Adipose tissue (tissue), 3 donors: ENCODE data around the gene SETBP1. TPM values are rescaled to one million over a fixed set of nuclear protein-coding genes. Genes with fewer than 3 reads are reported as not detected.

Source experiments
- H3K27ac ChIP-seq: one replicate; pipeline ENCODE4 v1.5.1; 2013; ENCODE audit warnings: low read depth, low read length
- WGBS, 3 donors: extraction: QIAGEN DNeasy Blood & Tissue Kit; methylation state at CpG; one replicate each; pipeline ENCODE4 v1.1.7; 2013; 5-methylcytosine and 5-hydroxymethylcytosine counted together
- polyA plus RNA-seq, 3 donors: library from polyadenylated mRNA; stranded (reverse); fragments of 200-250 nt; gene quantifications; one replicate each; pipeline ENCODE4 v1.2.3, GENCODE V29; 2013
- donor health status: healthy with polysubstance abuse.
- donor health status: Bipolar disorder and iron deficiency.
- donor health status: healthy.

Gene SETBP1
- polyA plus RNA-seq, 3 donors: 2.3 to 5.6 (median 2.7) TPM

DNA sequence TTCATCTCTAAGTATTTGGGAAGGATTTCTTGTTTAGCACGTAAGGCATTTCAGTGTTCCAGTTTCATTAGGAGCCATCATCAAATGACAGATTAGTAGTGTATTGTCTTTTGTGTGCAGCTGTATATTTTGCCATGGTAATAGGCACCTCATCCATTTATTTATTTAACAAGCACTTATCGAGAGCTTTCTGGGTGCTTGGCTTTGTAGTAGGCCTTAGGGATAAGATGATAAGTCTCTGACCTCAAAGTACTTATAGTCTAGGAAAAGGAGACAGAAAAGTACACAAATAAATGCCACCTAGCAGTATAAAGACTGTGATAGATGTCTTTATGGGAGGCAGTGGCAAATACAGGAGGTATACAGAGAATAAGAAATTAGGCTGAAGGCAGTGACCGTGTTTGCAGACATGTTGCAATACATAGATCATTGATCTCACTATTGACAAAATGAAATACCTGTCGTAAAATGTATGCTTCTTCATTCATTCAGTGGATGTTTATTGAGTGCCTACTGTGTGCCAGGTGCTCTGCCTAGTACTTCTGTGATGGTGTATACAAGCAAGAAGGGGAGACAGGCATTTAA is 265.9 kb downstream of the SETBP1 start:
- WGBS, 3 donors: 68 to 96% (median 94%) methylated on average over 4 of the region's 4 CpGs
- no peak overlapping the region for H3K27ac ChIP-seq

DNA sequence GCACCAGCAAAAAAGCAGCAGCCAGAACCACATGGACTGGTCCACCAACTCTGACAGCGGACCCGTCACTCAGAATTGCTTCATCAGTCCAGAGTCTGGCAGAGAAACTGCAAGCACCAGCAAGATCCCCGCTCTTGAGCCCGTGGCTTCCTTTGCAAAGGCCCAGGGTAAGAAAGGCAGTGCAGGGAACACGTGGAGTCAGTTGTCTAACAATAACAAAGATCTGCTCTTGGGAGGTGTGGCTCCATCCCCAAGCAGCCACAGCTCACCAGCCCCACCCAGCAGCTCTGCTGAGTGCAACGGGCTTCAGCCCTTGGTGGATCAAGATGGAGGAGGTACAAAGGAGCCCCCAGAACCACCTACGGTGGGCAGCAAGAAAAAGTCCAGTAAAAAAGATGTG is 269.3 kb downstream of the SETBP1 start:
- no peak overlapping the region for H3K27ac ChIP-seq
- WGBS, 3 donors: 91 to 92% (median 91%) methylated on average over 7 of the region's 7 CpGs

DNA sequence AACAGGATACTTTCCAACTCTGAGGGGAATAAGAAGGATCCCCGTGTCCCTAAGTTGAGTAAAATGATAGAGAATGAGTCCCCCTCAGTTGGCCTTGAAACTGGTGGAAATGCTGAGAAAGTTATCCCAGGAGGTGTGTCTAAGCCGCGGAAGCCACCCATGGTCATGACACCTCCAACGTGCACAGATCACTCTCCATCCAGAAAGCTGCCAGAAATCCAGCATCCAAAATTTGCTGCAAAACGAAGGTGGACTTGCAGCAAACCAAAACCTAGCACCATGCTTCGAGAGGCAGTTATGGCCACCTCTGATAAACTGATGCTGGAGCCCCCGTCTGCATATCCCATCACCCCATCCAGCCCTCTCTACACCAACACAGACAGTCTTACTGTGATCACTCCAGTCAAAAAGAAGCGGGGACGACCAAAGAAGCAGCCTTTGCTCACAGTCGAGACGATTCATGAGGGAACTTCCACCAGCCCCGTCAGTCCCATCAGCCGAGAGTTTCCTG is 270.1 kb downstream of the SETBP1 start:
- H3K27ac ChIP-seq: no peak overlapping the region
- WGBS, 3 donors: 94 to 97% (median 95%) methylated on average over 13 of the region's 13 CpGs

DNA sequence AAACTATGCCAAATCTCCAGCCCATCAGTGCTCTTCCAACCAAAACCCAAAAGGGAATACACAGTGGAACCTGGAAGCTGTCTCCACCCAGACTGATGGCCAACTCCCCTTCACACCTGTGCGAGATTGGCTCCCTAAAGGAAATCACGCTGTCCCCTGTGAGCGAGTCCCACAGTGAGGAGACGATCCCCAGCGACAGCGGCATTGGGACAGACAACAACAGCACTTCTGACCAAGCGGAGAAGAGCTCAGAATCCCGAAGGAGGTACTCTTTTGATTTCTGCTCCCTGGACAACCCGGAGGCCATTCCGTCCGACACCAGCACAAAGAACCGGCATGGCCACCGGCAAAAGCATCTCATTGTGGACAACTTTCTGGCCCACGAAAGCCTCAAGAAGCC is 271.1 kb downstream of the SETBP1 start:
- WGBS, 3 donors: 96 to 100% (median 97%) methylated on average over 14 of the region's 14 CpGs
- no peak overlapping the region for H3K27ac ChIP-seq

DNA sequence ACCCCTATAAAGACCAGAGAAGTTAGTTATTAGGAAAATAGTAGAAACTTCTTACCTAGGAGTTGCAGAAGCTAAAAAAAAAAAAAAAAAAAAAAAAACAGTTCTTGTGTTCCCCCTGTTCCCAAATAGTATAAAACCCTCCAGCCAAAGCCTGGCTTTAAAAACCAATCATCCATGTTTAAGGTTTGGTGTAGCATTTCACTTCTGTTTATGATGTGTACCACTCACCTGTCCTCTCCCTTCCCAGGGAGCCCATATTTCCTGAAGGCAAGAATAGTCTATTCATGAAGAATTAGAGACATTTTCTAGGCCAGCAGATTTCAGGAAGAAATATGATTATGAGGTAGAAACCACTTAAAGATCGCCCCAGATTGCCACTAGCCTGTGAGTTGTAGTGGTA is 273.6 kb downstream of the SETBP1 start:
- no peak overlapping the region for H3K27ac ChIP-seq
- WGBS, 3 donors: 0 to 97% (median 2%) methylated on average over 1 of the region's 1 CpG

DNA sequence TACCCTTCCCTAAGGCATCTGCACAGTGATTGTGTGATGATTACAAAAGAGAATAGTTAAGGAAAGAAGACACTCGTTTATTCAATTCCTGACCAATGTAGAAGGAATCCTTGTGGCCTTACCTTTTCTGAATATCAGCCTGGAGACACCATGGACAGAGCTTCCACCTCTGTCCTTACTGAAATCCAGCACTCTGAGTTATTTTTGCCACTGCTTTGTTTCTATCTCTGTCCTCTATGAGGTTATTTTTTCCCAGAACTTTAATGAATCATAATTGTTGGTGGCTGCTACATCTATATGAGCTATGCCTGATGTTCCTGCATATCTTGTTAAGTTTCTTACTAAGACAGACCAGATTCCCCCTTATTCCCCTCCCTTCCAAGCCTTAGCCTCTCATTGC is 275.1 kb downstream of the SETBP1 start:
- H3K27ac ChIP-seq: no peak overlapping the region
- WGBS, 3 donors: 71 to 83% (median 72%) methylated on average over 1 of the region's 1 CpG

DNA sequence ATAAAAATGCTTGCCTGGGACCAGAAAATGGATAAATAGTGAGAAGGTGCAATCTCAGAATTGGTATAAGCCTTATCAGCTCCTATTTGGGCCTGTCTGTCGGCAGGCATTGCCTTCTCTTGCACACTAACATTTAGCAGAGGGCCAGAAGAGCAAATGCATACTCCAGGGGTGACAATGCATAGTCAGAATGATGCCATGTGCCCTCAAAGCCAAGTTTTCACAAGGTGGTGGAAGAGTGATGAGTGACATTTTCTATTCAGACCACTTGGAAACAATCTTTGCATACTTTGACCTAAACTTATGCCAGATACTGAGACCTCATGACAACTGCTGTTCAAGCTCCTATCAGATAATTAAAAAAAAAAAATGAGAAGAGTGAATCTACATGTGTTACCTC is 276.3 kb downstream of the SETBP1 start:
- no peak overlapping the region for H3K27ac ChIP-seq
- WGBS, 3 donors: 94 to 100% (median 97%) methylated on average over 1 of the region's 1 CpG

DNA sequence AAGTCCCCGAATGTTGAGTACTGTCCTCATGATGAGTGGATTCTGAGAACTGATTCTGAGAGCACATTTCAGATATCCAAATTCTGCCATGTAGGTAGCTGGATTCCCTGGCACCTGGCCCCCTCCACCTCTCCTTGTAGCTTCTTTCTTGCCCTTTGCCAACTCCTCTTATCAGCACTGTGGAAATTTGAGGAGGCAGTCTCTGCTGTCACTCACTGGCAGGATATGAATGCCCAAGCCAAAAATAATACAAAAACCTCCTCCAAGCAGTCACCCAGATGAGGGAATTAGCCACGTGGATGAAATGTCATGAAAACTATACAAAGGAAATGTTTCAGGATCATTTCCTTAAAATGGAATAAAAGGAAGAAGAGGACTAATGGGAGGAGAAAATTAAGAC is 276.8 kb downstream of the SETBP1 start:
- 67 to 75% (median 74%) methylated on average over 2 of the region's 2 CpGs for WGBS, 3 donors
- H3K27ac ChIP-seq: no peak overlapping the region

DNA sequence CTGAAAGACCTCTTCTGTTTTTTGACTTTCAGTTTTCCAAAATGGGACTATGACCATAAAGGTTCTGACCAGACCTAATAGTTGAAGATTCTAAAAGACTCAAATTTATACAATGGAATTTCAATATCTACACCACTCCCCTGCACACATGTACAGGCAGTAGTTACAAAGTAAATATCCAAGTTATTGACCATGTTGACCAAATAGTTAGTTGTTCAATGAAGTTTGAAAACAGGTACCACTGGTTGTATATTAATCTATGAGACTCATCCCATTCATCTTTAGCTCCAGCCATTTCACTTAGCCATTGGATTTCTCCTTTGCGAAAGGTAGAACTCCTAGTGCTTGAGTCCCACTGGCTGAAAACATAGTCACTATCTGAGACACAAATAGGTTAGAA is 277.4 kb downstream of the SETBP1 start:
- no peak overlapping the region for H3K27ac ChIP-seq
- WGBS, 3 donors: 95 to 100% (median 98%) methylated on average over 1 of the region's 1 CpG

DNA sequence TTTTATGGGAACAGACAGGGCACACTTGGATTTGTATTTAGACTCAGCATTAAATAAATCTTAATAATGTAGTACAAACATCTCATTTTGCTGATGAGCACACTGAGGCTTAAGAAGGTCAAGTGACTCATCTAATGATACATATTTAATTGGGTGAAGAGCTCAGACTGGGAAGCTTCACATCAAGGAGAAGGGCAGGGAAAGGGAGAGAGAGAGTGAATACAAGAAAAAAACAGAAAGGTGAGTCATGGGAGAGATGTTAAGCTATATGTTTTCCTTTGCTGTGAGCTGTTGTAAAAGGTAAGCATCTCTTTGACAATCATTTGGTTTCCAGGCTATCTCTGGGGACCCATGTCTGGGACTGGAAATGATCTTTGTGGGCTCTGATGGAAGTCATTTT is 277.8 kb downstream of the SETBP1 start:
- H3K27ac ChIP-seq: no peak overlapping the region

DNA sequence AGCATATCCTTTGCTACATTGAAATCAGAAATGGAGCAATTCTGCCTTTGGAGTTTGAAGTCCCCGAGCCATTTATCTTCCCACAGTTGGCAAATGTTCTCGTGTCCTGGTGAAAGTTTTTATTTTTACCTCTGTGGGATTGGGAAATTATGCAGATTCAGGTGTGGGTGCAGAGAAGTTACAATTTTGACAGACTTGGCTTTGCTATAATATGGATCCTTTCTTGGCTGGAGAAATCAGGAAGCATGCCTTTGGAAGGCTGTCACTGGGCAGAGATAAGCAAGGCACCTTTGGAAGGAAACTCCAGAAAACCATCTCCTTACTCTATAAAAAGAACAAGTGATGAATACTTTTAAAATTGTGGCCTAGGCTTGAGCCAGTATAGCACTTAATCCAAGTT is 278.3 kb downstream of the SETBP1 start:
- no peak overlapping the region for H3K27ac ChIP-seq
- WGBS, 3 donors: 47 to 60% (median 60%) methylated on average over 2 of the region's 2 CpGs

DNA sequence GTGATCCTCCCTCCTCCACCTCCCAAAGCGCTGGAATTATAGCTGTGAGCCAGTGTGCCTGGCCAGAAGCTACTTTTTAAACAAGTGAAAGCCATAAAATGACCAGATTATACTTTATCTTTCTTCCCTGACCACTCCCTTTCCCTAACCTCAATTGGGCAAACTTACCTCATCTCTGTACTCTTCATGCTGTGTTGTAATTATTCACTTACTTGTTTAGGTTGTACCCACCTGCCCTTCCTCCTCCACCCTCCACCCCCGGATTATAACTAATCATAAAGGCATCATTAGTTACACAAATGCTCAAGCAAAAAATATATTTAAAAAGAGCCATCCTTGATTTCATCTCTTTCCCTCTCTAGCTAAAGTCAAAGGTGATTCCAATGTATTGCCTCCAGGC is 279.9 kb downstream of the SETBP1 start:
- 78 to 87% (median 83%) methylated on average over 2 of the region's 2 CpGs for WGBS, 3 donors
- H3K27ac ChIP-seq: no peak overlapping the region

DNA sequence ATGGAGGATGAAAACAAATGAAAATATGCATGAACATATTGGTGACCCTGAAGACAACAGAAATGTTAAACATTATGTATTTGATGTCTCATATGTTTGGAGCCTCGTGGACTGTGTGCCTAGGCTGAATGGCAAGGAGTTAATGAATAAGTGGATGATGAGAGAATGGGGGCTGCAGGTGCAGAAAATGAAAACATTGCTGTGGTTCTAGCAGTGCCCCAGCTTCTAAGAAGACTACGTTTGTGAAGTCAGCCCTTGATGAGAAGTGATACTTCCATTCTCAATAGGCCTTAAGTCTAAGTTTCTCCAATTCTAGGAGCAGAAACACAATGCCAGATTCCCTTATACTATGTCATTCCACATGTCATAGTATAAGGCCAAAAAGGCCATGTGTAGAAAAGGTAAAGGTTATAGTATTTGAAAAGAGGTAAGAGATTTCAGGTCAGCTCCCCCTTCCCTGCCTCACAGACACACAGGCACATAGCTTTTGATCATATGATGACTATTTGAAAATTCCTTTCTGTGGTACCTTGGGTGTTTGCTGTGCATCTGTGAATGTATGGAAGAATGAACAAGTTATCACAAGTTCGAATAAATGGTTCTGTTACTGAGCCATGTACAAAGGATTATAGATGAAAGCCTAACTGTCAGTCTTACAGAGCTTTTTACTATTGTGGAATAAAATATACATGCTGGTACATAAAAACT is 280.8 kb downstream of the SETBP1 start:
- 88 to 92% (median 91%) methylated on average over 3 of the region's 3 CpGs for WGBS, 3 donors
- no peak overlapping the region for H3K27ac ChIP-seq

DNA sequence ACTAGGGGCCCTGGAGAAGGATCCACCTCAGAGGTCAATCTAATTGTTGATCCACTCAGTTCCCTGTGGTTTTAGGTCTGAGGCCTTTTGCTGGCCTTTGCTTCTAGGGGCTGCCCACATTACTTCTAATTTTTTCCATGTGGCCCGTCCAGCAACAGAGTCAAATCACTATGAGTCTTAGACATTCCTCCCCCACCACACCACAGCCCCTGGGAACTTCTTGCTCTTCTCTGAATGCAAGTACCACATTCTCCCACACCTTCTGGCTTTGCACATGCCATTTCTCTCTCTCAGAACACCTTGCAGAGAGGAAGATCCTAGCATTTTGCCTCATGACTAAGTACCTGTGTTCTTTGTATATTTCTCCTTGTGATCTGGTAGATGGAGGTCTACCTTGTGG is 286.9 kb downstream of the SETBP1 start:
- H3K27ac ChIP-seq: no peak overlapping the region
- 88 to 100% (median 100%) methylated on average over 1 of the region's 1 CpG for WGBS, 3 donors

DNA sequence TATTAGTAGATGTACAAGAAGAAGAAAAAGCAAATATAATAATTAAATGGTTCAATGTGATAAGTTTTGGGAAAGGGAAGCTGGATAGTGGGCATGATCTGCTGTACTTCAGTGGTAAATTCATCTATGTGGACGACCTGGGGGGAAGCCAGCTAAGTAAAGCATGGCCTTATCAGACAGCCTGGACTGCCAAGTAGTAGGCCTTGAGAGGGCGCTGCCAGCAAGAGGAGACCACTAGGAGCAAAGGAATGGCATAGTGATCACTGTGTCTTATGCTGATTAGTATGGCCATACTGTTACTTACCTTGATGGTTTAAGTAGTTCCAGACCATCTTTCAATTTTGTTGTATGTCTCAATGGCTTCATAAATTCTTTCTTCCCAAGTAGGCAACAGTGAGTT is 287.6 kb downstream of the SETBP1 start:
- 27 to 89% (median 87%) methylated on average over 2 of the region's 2 CpGs for WGBS, 3 donors
- H3K27ac ChIP-seq: no peak overlapping the region

DNA sequence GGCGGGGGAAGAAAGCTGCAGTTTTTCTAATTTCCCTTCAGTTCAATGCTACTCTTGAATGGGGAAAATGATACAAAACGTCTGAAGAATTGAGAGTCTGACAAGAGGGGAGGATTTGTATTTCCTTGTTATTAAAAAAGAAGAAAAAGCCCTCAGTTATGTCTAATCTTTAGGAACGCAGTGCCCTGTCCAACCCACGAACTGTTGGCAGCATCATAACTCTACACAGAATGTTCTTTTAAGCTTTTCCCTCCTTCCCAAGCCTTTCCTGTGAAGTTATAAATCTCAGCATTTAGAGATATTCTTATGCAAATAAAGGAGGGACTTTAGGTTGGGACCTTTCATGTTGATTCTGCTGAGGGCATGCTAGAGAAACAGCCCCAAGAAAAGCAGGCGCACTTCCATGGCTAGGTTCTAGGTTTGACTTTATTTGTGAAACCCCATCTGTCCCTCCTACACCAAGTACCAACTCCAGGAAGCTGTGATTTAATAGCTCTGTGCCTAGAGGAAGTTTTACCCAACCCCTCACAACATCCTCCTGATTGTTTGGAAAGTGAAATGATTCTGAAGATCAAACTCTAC is 288.6 kb downstream of the SETBP1 start:
- WGBS, 3 donors: 65 to 68% (median 66%) methylated on average over 5 of the region's 5 CpGs

DNA sequence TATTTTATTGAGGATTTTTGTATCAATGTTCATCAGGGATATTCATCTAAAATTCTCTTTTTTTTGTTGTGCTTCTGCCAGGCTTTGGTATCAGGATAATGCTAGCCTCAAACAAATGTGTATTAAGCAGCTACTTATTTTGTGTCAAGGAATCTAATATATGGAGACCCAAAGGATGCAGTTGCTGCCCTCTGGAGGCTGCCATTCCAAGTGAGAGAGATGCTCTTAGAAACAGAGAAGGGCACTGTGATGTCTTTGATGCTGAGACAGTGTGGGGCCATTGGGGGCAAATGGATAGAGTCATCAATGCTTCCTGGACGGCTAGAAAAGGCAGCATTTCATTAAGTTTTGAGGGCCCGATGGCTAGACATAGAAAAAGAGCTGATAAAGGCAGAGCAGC is 292.6 kb downstream of the SETBP1 start:
- 89 to 90% (median 90%) methylated on average over 2 of the region's 2 CpGs for WGBS, 3 donors
- no peak overlapping the region for H3K27ac ChIP-seq

More for the DNA sequence above, 288.6 kb downstream of the SETBP1 start:
- H3K27ac ChIP-seq: no peak overlapping the region

DNA sequence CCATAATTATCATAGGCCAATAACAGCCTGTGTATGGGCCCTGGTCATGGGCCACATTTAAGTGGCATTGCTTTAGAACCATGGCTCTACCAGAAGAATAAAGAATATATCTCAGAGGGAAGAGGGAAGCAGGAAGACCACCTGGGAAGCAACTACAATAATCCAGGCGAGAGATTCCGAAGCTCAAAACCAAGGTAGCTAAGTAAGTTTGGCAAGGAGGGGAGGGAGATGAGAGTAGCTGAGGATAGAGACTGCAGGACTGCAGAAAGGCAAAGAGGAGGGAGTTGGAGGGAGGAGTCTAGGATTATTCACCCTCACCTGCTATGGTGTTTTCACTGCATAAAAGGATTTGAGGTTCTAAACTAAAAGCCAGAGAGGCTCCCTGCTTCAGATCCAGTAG is 293.5 kb downstream of the SETBP1 start:
- no peak overlapping the region for H3K27ac ChIP-seq
- 92 to 95% (median 94%) methylated on average over 2 of the region's 2 CpGs for WGBS, 3 donors

DNA sequence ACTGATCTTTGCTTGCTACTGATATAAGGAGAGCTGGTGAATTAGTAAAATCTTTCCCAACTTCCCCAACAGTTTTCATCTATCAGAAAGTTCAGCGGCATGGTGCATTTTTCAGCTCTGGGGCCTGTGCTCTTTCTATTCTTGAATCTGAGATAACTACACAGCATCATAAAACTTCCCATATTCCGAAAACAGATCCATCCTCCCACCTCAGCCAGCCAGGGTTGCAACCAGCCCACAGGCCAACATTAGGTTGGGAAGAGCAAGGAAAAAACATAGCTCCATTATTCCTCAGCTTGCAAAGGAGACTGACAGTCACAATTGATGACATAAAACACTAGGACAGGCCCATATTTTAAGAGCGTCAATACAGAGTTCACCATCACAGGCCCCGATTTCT is 297.2 kb downstream of the SETBP1 start:
- WGBS, 3 donors: 92 to 98% (median 96%) methylated on average over 4 of the region's 4 CpGs
- no peak overlapping the region for H3K27ac ChIP-seq

DNA sequence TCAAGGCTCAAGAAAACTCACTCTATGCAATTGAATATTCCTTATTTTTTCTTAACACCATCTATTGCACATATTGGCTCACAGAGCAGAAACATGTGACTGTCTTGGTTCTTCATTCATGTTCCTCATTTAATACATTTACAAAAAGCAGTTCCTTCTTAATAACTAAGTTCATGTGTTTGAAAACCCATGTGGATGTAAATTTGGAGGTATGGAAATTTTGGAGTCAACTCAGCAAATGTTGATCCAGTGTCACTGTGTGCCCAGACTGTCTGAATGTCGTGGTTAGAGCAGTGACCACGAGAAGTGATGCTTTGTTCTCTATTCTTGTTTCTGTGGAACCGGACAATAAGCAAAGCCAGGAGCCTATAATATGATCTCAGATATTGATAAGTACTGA is 299.1 kb downstream of the SETBP1 start:
- 73 to 90% (median 76%) methylated on average over 3 of the region's 3 CpGs for WGBS, 3 donors
- no peak overlapping the region for H3K27ac ChIP-seq
